Activated naive CD4-positive, alpha-beta T cell treated with anti-CD3 and anti-CD28 coated beads for 36 hours (primary cell): ENCODE data around the gene TMEM144. TPM values are rescaled to one million over a fixed set of nuclear protein-coding genes. Genes with fewer than 3 reads are reported as not detected.

ENCODE experiments used
- CTCF ChIA-PET: fragments of 350-600 bp; sonication (Branson Sonifier 250); formaldehyde crosslinking; loops from one replicate; lab custom pipeline; 2021; ENCODE audit warnings: antibody characterized with exemption; lab: Charles Lee
- DNase-seq: peaks from one replicate; pipeline ENCODE4 v3.0.0-alpha.2; 2020
- H3K27ac Mint-ChIP-seq: one replicate; pipeline ENCODE4 v1.8.0; 2021; ENCODE audit warnings: mild to moderate bottlenecking, mixed read lengths
- H3K27me3 Mint-ChIP-seq: one replicate; pipeline ENCODE4 v1.8.0; 2021; ENCODE audit warnings: low read depth, mixed read lengths
- H3K36me3 Mint-ChIP-seq: one replicate; pipeline ENCODE4 v1.8.0; 2021; ENCODE audit warnings: low read depth, mixed read lengths
- H3K4me1 Mint-ChIP-seq: one replicate; pipeline ENCODE4 v1.8.0; 2021; ENCODE audit warnings: low read depth, mixed read lengths
- H3K4me3 Mint-ChIP-seq: one replicate; pipeline ENCODE4 v1.8.0; 2021; ENCODE audit warnings: mild to moderate bottlenecking, moderate library complexity, mixed read lengths
- H3K9me3 Mint-ChIP-seq: one replicate; pipeline ENCODE4 v1.8.0; 2021; ENCODE audit warnings: mixed read lengths
- intact Hi-C: fragments of 100-400 bp; cut with micrococcal nuclease; formaldehyde crosslinking; loops from one replicate; pipeline ENCODE4 v1.15.1; 2023
- total RNA-seq, 2 experiments: library from RNA; stranded (reverse); gene quantifications; one replicate each; pipeline ENCODE4 v1.2.3, GENCODE V29; 2021

Gene TMEM144
- total RNA-seq, 2 experiments from 2014 or later: 0.31 TPM; not detected in 1

GRCh38 chr4:158172261-158173258, 37.7 kb upstream of the TMEM144 start, which contains the start of gene GASK1B:
Gene GASK1B (minus strand): TSS chr4:158173025. CDS start chr4:158171375, 1,650 bp downstream.
- H3K36me3 Mint-ChIP-seq: no peaks in the 10 kb centered on the region

GRCh38 chr4:158176108-158176507, 34.2 kb upstream of the TMEM144 start:
- H3K27me3 Mint-ChIP-seq: peaks cover 11% of the 10 kb centered on the region
- H3K27ac Mint-ChIP-seq: no peak overlapping the region
- H3K9me3 Mint-ChIP-seq: no peaks in the 10 kb centered on the region
- DNase-seq: no peak
- H3K36me3 Mint-ChIP-seq: no peaks in the 10 kb centered on the region
- CTCF ChIA-PET: interaction anchor here (0.6 kb wide), 1 partner anchor 84 kb away, joined by 3 read pairs; no protein-coding TSS in a partner anchor
- H3K4me3 Mint-ChIP-seq: no peak overlapping the region
- H3K4me1 Mint-ChIP-seq: peaks cover 5% of the 10 kb centered on the region
- intact Hi-C loops: no loop called here

More at GRCh38 chr4:158172261-158173258, 37.7 kb upstream of the TMEM144 start, which contains the start of gene GASK1B:
- Mint-ChIP-seq H3K4me1 (peaks cover 5% of the 10 kb centered on the region), H3K27ac (no peak within 1 kb of the TSS), H3K27me3 (peaks cover 27% of the 10 kb centered on the region), H3K4me3 (no peak within 1 kb of the TSS), H3K9me3 (no peaks in the 10 kb centered on the region)
- DNase-seq: peak; percentile 40
- intact Hi-C loops: loop anchor here (1.0 to 5.0 kb wide), 2 partner anchors 80 to 180 kb away; no protein-coding TSS in a partner anchor
- CTCF ChIA-PET: interaction anchor here (0.6 to 1.6 kb wide), 7 partner anchors 16 to 1071 kb away, joined by 3 to 5 read pairs (median 3); no protein-coding TSS in a partner anchor

DNA sequence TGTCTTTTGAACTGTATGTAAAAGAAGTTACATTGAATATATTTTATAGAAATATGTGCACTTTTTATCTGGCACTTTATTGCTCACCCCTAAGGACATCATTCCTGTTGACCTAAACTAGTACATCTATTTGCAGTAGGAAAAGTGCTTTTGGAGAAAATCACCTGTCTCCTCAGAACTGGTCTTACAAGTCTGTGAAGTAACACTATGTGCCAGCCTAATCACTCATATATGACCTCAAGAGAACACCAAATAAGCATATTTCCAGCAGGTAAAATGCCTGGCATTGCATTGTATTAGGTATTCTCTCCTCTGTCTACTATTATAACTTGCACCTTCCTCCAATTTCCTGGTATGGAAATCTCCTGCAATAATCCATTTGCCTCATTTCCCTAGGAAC, 33.5 kb upstream of the TMEM144 start:
- H3K27me3 Mint-ChIP-seq: peaks cover 7% of the 10 kb centered on the region
- intact Hi-C loops: no loop called here
- CTCF ChIA-PET: no interaction called here
- H3K9me3 Mint-ChIP-seq: no peaks in the 10 kb centered on the region
- no peaks in the 10 kb centered on the region for H3K36me3 Mint-ChIP-seq
- peaks cover 5% of the 10 kb centered on the region for H3K4me1 Mint-ChIP-seq
- no peak for DNase-seq
- no peak overlapping the region for H3K27ac Mint-ChIP-seq
- H3K4me3 Mint-ChIP-seq: no peak overlapping the region

DNA sequence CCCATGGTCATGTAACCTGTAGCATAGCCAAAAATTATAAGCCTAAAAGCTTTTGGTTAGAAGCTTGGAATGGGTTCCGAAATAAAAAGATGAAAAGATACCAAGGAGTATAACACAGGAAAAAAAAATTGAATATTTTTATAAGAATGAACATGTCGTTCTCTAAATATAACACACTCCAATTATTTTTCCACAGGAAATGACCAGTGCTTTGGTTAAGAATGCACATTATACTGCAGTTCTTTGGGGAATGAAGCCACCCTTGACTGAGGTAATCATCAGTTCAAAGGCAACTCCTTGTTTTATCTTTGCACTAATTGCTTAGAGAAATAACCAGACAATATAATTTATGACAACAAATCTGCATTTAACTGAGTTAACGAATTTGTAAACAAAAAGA, 30.8 kb upstream of the TMEM144 start:
- CTCF ChIA-PET: no interaction called here
- no peaks in the 10 kb centered on the region for H3K27me3 Mint-ChIP-seq
- intact Hi-C loops: no loop called here
- H3K9me3 Mint-ChIP-seq: no peaks in the 10 kb centered on the region
- H3K4me3 Mint-ChIP-seq: no peak overlapping the region
- H3K27ac Mint-ChIP-seq: no peak overlapping the region
- no peak for DNase-seq
- no peaks in the 10 kb centered on the region for H3K36me3 Mint-ChIP-seq
- no peaks in the 10 kb centered on the region for H3K4me1 Mint-ChIP-seq

DNA sequence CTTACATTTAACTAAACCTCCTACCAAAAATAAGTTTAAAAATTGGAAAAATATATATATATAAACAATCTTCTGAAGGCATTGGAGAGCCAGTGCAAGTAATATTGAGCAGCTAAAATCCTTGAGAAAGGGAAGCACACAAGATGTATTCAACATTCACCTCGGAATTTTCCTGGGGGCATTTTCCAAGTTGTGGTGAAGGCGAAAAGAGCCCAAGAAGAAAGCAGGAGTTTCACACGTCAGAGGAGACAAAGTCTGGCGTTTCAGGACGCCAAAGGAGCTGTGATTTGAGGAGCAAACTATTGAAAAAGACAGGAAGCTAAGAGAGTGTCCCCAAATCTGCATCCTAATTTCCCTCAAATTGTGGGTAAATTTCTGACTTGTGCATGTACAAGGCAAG, 28.4 kb upstream of the TMEM144 start:
- H3K36me3 Mint-ChIP-seq: no peaks in the 10 kb centered on the region
- H3K27me3 Mint-ChIP-seq: no peaks in the 10 kb centered on the region
- H3K27ac Mint-ChIP-seq: no peak overlapping the region
- no peak overlapping the region for H3K4me3 Mint-ChIP-seq
- H3K9me3 Mint-ChIP-seq: no peaks in the 10 kb centered on the region
- intact Hi-C loops: no loop called here
- DNase-seq: no peak
- CTCF ChIA-PET: interaction anchor here (1.5 kb wide), 1 partner anchor 12 kb away, joined by 5 read pairs; no protein-coding TSS in a partner anchor
- no peaks in the 10 kb centered on the region for H3K4me1 Mint-ChIP-seq

DNA sequence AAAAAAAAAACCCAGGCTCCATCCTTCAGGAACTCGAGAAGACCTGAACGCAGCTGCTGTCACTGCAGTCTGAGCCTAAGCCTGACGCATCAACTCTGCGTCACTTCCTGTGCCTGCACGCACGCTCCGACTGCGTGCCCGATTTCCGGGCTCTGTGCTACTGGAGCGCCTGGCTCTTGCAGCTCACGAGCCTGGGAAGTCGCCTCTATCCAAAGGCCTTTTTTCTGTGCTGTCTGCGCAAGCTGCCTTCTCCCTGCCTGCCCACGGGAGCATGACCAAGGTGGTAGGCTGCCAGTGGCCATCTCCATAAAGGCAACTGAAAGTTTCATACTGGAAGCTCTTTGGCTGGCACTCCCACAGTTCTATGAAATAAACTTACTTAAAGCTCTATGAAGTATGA, 27.6 kb upstream of the TMEM144 start:
- DNase-seq: no peak
- CTCF ChIA-PET: interaction anchor here (1.5 kb wide), 1 partner anchor 11 kb away, joined by 5 read pairs; no protein-coding TSS in a partner anchor
- Mint-ChIP-seq H3K4me1 (no peaks in the 10 kb centered on the region), H3K27ac (no peak overlapping the region), H3K4me3 (no peak overlapping the region), H3K36me3 (no peaks in the 10 kb centered on the region), H3K9me3 (no peaks in the 10 kb centered on the region), H3K27me3 (no peaks in the 10 kb centered on the region)
- intact Hi-C loops: no loop called here

DNA sequence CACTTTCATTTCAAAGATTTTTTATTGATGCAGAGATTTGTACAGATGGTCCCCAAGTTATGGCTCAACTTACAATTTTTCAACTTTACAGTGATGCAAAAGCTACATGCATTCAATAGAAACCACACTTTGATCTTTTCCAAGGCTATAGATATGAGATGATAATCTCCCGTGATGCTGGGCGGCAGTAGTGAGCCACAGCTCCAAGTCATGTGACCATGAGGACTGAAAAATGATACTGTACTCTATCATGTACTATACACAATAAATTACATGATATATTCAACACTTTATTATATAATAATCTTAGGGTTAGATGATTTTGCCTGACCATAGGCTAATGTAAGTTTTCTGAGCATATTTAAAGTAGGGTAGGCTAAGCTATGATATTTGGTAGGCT, 23.5 kb upstream of the TMEM144 start:
- CTCF ChIA-PET: interaction anchor here (0.9 kb wide), 1 partner anchor 13 kb away, joined by 3 read pairs; no protein-coding TSS in a partner anchor
- DNase-seq: no peak
- H3K4me1 Mint-ChIP-seq: no peaks in the 10 kb centered on the region
- no peak overlapping the region for H3K4me3 Mint-ChIP-seq
- intact Hi-C loops: no loop called here
- H3K27me3 Mint-ChIP-seq: no peaks in the 10 kb centered on the region
- no peaks in the 10 kb centered on the region for H3K36me3 Mint-ChIP-seq
- no peaks in the 10 kb centered on the region for H3K9me3 Mint-ChIP-seq
- H3K27ac Mint-ChIP-seq: no peak overlapping the region

- intact Hi-C loops: no loop called here
- no peak for DNase-seq
- no peaks in the 10 kb centered on the region for H3K36me3 Mint-ChIP-seq
These were observed 20.9 kb upstream of the TMEM144 start for GRCh38 chr4:158189422-158189821.

DNA sequence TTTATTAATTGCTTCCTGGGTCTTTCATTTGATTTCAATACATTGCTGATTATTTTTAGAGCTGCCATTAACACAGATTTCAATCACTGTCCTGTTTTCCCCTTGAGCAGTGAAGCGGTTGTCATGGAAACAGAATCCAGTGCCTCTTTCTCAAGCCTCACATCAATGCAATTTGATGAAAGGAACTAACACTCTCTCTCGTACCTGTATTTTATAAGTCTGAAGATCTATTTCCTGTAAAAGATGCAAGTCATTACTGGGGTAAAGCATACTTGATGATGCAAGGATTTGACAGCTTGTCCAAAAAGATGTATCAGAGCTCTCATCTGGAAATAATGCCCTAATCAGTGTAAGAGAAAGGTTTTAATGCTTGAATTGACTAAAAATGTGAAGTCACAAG, 19.6 kb upstream of the TMEM144 start:
- Mint-ChIP-seq H3K36me3 (no peaks in the 10 kb centered on the region), H3K4me3 (no peak overlapping the region), H3K27ac (no peak overlapping the region), H3K9me3 (no peaks in the 10 kb centered on the region), H3K4me1 (no peaks in the 10 kb centered on the region), H3K27me3 (peaks cover 10% of the 10 kb centered on the region)
- DNase-seq: no peak
- CTCF ChIA-PET: interaction anchor here (0.9 kb wide), 1 partner anchor 20 kb away, joined by 3 read pairs; no protein-coding TSS in a partner anchor
- intact Hi-C loops: no loop called here

More at GRCh38 chr4:158189422-158189821, 20.9 kb upstream of the TMEM144 start:
- Mint-ChIP-seq H3K9me3 (no peaks in the 10 kb centered on the region), H3K27ac (no peak overlapping the region), H3K27me3 (peaks cover 3% of the 10 kb centered on the region), H3K4me3 (no peak overlapping the region), H3K4me1 (no peaks in the 10 kb centered on the region)
- CTCF ChIA-PET: interaction anchor here (1.3 kb wide), 1 partner anchor 66 kb away, joined by 3 read pairs; no protein-coding TSS in a partner anchor

- Mint-ChIP-seq H3K9me3 (no peaks in the 10 kb centered on the region), H3K36me3 (no peaks in the 10 kb centered on the region), H3K27me3 (peaks cover 10% of the 10 kb centered on the region), H3K27ac (no peak overlapping the region), H3K4me1 (no peaks in the 10 kb centered on the region), H3K4me3 (no peak overlapping the region)
- DNase-seq: no peak
- intact Hi-C loops: loop anchor here (1.0 kb wide), 2 partner anchors 18 to 63 kb away; partner anchors contain the start of gene TMEM144
- CTCF ChIA-PET: interaction anchor here (0.6 to 1.6 kb wide), 2 partner anchors 63 to 219 kb away, joined by 3 to 12 read pairs; no protein-coding TSS in a partner anchor
These were observed 17.7 kb upstream of the TMEM144 start for GRCh38 chr4:158192439-158193158.

DNA sequence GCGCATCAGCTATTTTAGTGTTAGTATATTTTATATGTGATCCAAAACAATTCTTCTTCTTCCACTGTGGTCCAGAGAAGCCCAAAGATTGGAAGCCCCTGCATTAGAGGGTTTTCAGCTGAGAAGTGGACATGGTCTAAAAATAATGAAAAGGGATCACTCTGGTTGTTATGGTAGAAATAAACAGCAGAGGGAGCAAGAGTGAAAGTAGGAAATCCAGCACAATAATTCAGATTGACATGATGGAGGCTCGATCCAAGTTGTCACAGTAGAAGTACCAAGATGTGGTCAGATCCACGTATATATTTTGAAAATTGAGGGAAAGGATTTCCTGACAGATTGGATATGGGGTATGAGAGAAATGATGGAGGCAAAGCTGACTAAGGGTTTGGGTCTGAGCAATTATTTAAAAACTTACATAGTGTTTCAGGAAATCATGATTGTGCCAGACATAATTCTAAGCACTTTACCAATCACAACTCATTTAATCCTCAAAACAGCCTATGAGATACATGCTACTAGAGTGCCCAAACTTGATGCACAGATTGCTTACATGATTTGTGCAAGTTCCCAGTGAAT, 17.0 kb upstream of the TMEM144 start:
- Mint-ChIP-seq H3K4me3 (no peak overlapping the region), H3K9me3 (no peaks in the 10 kb centered on the region), H3K4me1 (no peaks in the 10 kb centered on the region), H3K27me3 (peaks cover 10% of the 10 kb centered on the region), H3K36me3 (no peaks in the 10 kb centered on the region), H3K27ac (no peak overlapping the region)
- no peak for DNase-seq
- CTCF ChIA-PET: interaction anchor here (0.6 to 1.7 kb wide), 5 partner anchors 9 to 218 kb away, joined by 3 to 12 read pairs (median 3); no protein-coding TSS in a partner anchor
- intact Hi-C loops: loop anchor here (1.0 kb wide), 2 partner anchors 17 to 62 kb away; partner anchors contain the start of gene TMEM144
